Endothelial cell of umbilical vein (primary cell): Measurements from ENCODE around the gene ZNF688. TPM values are rescaled to one million over a fixed set of nuclear protein-coding genes. Genes with fewer than 3 reads are reported as not detected.

Source experiments
- BruUV-seq: library from RNA; stranded (reverse); fragments of 400-500 nt; replicated peaks from 2 replicates; lab custom pipeline; 2021; lab: Mats Ljungman, UMichigan
- CTCF ChIA-PET: fragments of 300-600, 350-600 bp; sonication (Branson Sonifier 250); formaldehyde crosslinking; loops from one replicate; lab custom pipeline; 2021; ENCODE audit warnings: antibody characterized with exemption, inconsistent platforms; lab: Charles Lee
- POLR2A ChIA-PET: fragments of 300-600, 350-600 bp; sonication (Branson Sonifier 250); formaldehyde crosslinking; loops from one replicate; lab custom pipeline; 2021; ENCODE audit warnings: antibody characterized with exemption, inconsistent platforms; lab: Charles Lee
- DNase-seq: peaks from one replicate; pipeline ENCODE4 v3.0.0-alpha.2; 2011; ENCODE audit warnings: low read depth, low spot score
- FAIRE-seq: peaks from 2 replicates; lab custom pipeline; 2011; peaks lifted over from hg19 to GRCh38; lab: Jason Lieb, UNC
- H2AFZ ChIP-seq: 2 replicates; pipeline ENCODE4 v1.6.0; 2012; ENCODE audit warnings: low read depth, low read length, control low read depth, inconsistent platforms
- H3K27ac ChIP-seq: 2 replicates; pipeline ENCODE4 v1.5.1; 2011; ENCODE audit warnings: low read depth, mild to moderate bottlenecking, control low read depth, low read length, moderate library complexity; ENCODE audit not compliant: insufficient read depth
- H3K27me3 ChIP-seq, 2 experiments: 2 replicates each; pipeline versions ENCODE4 v1.6.0 to v1.6.1; 2011; ENCODE audit warnings: low read length in 2 of 2, mixed read lengths in 1 of 2; ENCODE audit not compliant: control insufficient read depth in 2 of 2, insufficient read depth in 2 of 2
- H3K36me3 ChIP-seq, 2 experiments: 2 replicates in 1 of 2; 3 replicates in 1 of 2; pipeline ENCODE4 v1.5.1; 2011; ENCODE audit warnings: low read length in 2 of 2, mild to moderate bottlenecking in 1 of 2, moderate library complexity in 1 of 2; ENCODE audit not compliant: control insufficient read depth in 2 of 2, insufficient read depth in 2 of 2; ENCODE audit errors: extremely low read depth in 1 of 2
- H3K4me1 ChIP-seq: 3 replicates; pipeline ENCODE4 v1.5.1; 2011; ENCODE audit warnings: mild to moderate bottlenecking, low read length; ENCODE audit not compliant: control insufficient read depth, insufficient read depth; ENCODE audit errors: extremely low read depth
- H3K4me2 ChIP-seq: 2 replicates; pipeline ENCODE4 v1.6.1; 2011; ENCODE audit warnings: low read length, control low read depth, mixed read lengths; ENCODE audit not compliant: insufficient read depth
- H3K4me3 ChIP-seq, 3 experiments: fragments of 200-600 bp in 1 of 3; sonication (generic), shearing (Covaris generic) in 1 of 3; replicated peaks in 1 of 3; 2 replicates each; pipeline ENCODE4 v1.5.1; 2011 to 2016; ENCODE audit warnings: control low read depth in 3 of 3, low read length in 3 of 3, mild to moderate bottlenecking in 2 of 3, inconsistent platforms in 1 of 3, low read depth in 1 of 3, moderate library complexity in 1 of 3; ENCODE audit not compliant: insufficient read depth in 1 of 3
- H3K79me2 ChIP-seq: 2 replicates; pipeline ENCODE4 v1.6.0; 2012; ENCODE audit warnings: low read length, inconsistent platforms; ENCODE audit not compliant: control insufficient read depth, insufficient read depth
- H3K9ac ChIP-seq: replicated peaks from 2 replicates; pipeline ENCODE3; 2011; ENCODE audit warnings: low read length, control low read depth; ENCODE audit not compliant: insufficient read depth; ENCODE audit errors: extremely low read depth
- H3K9me1 ChIP-seq: replicated peaks from 3 replicates; pipeline ENCODE4 v1.6.0; 2011; ENCODE audit warnings: mild to moderate bottlenecking, low read length; ENCODE audit not compliant: control insufficient read depth, insufficient read depth; ENCODE audit errors: extremely low read depth
- H3K9me3 ChIP-seq: replicated peaks from 2 replicates; pipeline ENCODE4 v1.5.1; 2012; ENCODE audit warnings: low read length, inconsistent platforms; ENCODE audit not compliant: control insufficient read depth, insufficient read depth
- H4K20me1 ChIP-seq: replicated peaks from 2 replicates; pipeline ENCODE3; 2011; ENCODE audit warnings: mild to moderate bottlenecking, low read length; ENCODE audit not compliant: control insufficient read depth, insufficient read depth; ENCODE audit errors: extremely low read depth
- MYC ChIP-seq: IDR thresholded peaks from one replicate; pipeline ENCODE4 v1.6.1; 2011; ENCODE audit warnings: mild to moderate bottlenecking, low read depth, low read length
- POLR2AphosphoS5 ChIP-seq: IDR thresholded peaks from 2 replicates; pipeline ENCODE4 v1.6.1; 2012; ENCODE audit warnings: low read depth, mild to moderate bottlenecking, control low read depth, low read length, moderate library complexity; ENCODE audit not compliant: insufficient read depth
- dilution Hi-C: fragments of 300-500 bp; cut with MboI; formaldehyde crosslinking; loops from one replicate; pipeline ENCODE4 v1.15.0; 2019; ENCODE audit warnings: low sequenced_read_pairs; ENCODE audit not compliant: extremely low pct_ligation_motif_present
- intact Hi-C: fragments of 100-400 bp; cut with micrococcal nuclease; formaldehyde crosslinking; loops from one replicate; pipeline ENCODE4 v1.10.0; 2022
- polyA plus RNA-seq, 4 experiments: library from polyadenylated mRNA; depleted of rRNA in 3 of 4; stranded (reverse) in 3 of 4; unstranded in 1 of 4; fragments of >200 nt; gene quantifications; 2 replicates each; pipeline versions ENCODE4 v1.2.1 to v1.2.3, GENCODE V29; 2011 to 2012; ENCODE audit warnings: missing spikeins in 1 of 4
- total RNA-seq: library from RNA; stranded (reverse); gene quantifications from 2 replicates; pipeline ENCODE4 v1.2.3, GENCODE V29; 2021
- TF ChIP-seq, protein P1 (sequence below): IDR thresholded peaks from 2 replicates; pipeline ENCODE4 v1.6.1; 2011; ENCODE audit not compliant: insufficient read depth, insufficient read length
- TF ChIP-seq, protein P2 (sequence below), 2 donors: IDR thresholded peaks; 1 replicate in 1 of 2; 2 replicates in 1 of 2; pipeline ENCODE4 v1.5.1; 2011; ENCODE audit warnings: low read length in 2 of 2, mild to moderate bottlenecking in 2 of 2, moderate library complexity in 2 of 2, control low read depth in 1 of 2, inconsistent platforms in 1 of 2, low read depth in 1 of 2; ENCODE audit not compliant: insufficient read depth in 1 of 2; ENCODE audit errors: extremely low read depth in 1 of 2

The ZNF688 gene
- total and polyA plus RNA-seq, 2 donors (not counting 3 experiments of a cell fraction or from before 2014, with no cell fraction given), result 5.4 to 10.9 TPM

DNA sequence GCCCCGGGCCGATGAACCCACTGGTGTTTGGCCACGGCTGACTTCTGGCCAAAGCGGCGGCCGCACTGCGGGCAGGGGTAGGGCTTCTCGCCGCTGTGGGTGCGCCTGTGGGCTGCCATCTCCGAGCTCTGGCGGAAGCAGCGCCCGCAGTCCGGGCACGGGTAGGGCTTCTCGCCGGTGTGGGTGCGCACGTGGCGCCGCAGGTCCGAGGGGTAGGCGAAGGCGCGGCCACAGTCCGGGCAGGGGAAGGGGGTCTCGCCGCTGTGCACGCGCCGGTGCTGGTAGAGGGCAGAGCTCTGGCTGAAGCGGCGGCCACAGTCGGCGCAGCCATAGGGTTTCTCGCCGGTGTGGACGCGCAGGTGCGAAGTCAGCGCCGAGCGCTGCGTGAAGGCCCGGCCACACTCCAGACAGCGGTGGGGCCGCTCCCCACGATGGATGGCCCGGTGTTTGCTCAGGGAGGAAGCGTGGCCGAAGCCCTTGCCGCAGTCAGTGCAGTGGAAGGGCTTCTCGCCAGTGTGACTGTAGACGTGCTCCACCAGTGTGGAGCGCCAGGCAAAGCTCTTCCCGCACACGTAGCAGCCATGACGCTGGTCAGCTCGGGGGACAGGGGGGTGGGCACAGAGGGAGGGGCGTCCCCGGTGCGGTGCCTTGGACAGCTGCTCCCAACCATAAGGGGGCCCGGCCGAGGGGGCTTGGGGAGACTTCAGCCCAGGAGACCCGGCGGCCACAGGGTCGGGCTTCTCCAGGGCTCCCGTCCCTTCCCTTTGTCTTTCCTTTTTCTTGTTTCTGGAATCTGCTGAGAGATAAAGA is 16.0 kb downstream of the ZNF688 start:
- CTCF ChIA-PET, result interaction anchor here (1.2 kb wide), 1 partner anchor 20 kb away, joined by 3 read pairs; the partner anchor contains the start of gene ZNF747
- Histone ChIP-seq H3K9ac (no peak overlapping the region), H3K27ac (no peak overlapping the region), H4K20me1 (no peaks in the 10 kb centered on the region), H3K4me2 (no peak overlapping the region), H3K4me1 (peaks cover 8% of the 10 kb centered on the region), H3K9me3 (no peaks in the 10 kb centered on the region), H3K79me2 (peaks cover 23% of the 10 kb centered on the region), H3K4me3 (no peak overlapping the region), H3K36me3 (peaks cover 3 to 9% of the 10 kb centered on the region in 2 experiments), H3K9me1 (no peaks in the 10 kb centered on the region), H2AFZ (no peak overlapping the region), H3K27me3 (no peaks in the 10 kb centered on the region)
- no TSS peak for BruUV-seq
- POLR2A ChIA-PET, result no interaction called here
- no peak for DNase-seq
- dilution Hi-C loops, result no loop called here
- intact Hi-C loops, result no loop called here
- TF ChIP-seq MYC (no peak), POLR2AphosphoS5 (no peak)
- TF ChIP-seq, protein P1, sequence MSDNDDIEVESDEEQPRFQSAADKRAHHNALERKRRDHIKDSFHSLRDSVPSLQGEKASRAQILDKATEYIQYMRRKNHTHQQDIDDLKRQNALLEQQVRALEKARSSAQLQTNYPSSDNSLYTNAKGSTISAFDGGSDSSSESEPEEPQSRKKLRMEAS, result no peak
- TF ChIP-seq, protein P2, sequence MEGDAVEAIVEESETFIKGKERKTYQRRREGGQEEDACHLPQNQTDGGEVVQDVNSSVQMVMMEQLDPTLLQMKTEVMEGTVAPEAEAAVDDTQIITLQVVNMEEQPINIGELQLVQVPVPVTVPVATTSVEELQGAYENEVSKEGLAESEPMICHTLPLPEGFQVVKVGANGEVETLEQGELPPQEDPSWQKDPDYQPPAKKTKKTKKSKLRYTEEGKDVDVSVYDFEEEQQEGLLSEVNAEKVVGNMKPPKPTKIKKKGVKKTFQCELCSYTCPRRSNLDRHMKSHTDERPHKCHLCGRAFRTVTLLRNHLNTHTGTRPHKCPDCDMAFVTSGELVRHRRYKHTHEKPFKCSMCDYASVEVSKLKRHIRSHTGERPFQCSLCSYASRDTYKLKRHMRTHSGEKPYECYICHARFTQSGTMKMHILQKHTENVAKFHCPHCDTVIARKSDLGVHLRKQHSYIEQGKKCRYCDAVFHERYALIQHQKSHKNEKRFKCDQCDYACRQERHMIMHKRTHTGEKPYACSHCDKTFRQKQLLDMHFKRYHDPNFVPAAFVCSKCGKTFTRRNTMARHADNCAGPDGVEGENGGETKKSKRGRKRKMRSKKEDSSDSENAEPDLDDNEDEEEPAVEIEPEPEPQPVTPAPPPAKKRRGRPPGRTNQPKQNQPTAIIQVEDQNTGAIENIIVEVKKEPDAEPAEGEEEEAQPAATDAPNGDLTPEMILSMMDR (IDR thresholded peaks at IDR 0.05; ENCODE audit: extremely low read depth in 1 of 2, insufficient read depth in 1 of 2, low read depth in 1 of 2, low read length in 2 of 2), result no peak
- FAIRE-seq, result no peak
